GM12872 (cell line): ENCODE data around the gene RAD51B.

ENCODE experiments used
- CTCF ChIP-seq: IDR thresholded peaks from 3 replicates; pipeline ENCODE4 v1.5.1; 2011; ENCODE audit warnings: low read depth, mild to moderate bottlenecking, low read length, moderate library complexity; ENCODE audit not compliant: insufficient read depth

The RAD51B gene

GRCh38 chr14:68365228-68365627 lies 545.6 kb downstream of the RAD51B start:
- TF ChIP-seq CTCF = no peak

- TF ChIP-seq CTCF = no peak
These were observed 547.1 kb downstream of the RAD51B start for GRCh38 chr14:68366656-68367055.

GRCh38 chr14:68367536-68367935 lies 548.0 kb downstream of the RAD51B start:
- no peak for TF ChIP-seq CTCF

GRCh38 chr14:68368850-68369249 lies 549.3 kb downstream of the RAD51B start:
- TF ChIP-seq CTCF = no peak

GRCh38 chr14:68369281-68370056 lies 549.9 kb downstream of the RAD51B start:
- no peak for TF ChIP-seq CTCF

- TF ChIP-seq CTCF = no peak
These were observed 550.4 kb downstream of the RAD51B start for GRCh38 chr14:68370057-68370360.

- TF ChIP-seq CTCF = no peak
These were observed 552.8 kb downstream of the RAD51B start for GRCh38 chr14:68372368-68372767.
